ENCODE measurements around the gene AEN. TPM values are rescaled to one million over a fixed set of nuclear protein-coding genes. Genes with fewer than 3 reads are reported as not detected.

AEN gene
- total RNA-seq, 1 donor from 2014 or later, result 74.2 TPM

DNA sequence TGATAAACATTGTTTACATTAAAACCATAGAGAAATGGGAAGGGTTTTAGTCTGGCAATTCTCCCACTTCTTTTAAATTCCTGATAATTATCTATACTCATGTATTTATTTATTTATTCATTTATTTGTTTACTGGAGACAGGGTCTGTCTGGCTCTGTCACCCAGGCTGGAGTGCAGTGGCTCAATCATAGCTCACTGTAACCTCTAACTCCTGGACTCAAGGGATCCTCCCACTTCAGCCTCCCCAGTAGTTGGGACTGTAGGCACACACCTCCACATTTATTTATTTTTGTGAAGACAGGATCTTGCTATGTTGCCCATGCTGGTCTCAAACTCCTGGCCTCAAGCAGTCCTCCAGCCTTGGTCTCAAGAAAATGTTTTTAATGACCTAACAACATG, 2.5 kb upstream of the AEN start:
- Mint-ChIP-seq H3K9me3 (no peaks in the 10 kb centered on the region), H3K4me3 (no peak overlapping the region), H3K27ac (no peak overlapping the region), H3K27me3 (ENCODE audit: insufficient read depth) (peaks cover 3% of the 10 kb centered on the region), H3K36me3 (ENCODE audit: low read depth) (peaks cover 21% of the 10 kb centered on the region), H3K4me1 (ENCODE audit: low read depth) (peaks cover 24% of the 10 kb centered on the region)
- intact Hi-C loops (cut with micrococcal nuclease), result no loop called here
- no peak for DNase-seq (ENCODE audit: low spot score)

DNA sequence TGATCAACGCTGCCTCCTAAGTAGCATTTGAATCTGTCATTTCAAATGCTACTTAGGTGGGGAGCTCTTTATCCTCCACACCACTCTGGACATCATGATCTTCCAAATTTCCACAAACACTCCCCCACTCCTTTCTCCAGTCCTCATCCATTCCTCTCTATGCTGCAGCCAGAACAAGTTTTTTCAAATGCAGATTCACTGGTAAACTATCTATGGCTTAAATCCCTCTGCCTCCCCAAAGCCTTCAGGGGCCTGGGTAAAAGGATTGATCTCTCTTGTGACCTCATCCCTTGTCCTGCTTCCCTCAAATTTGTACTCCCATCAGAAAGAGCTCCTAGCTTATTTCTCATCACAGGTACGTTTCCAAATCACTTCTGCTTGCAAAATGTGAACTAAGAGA, 1.3 kb upstream of the AEN start:
- intact Hi-C loops (cut with micrococcal nuclease), result loop anchor here (2.0 to 5.0 kb wide), 5 partner anchors 15 to 1383 kb away; partner anchors contain the start of gene ZNF710
- DNase-seq (ENCODE audit: low spot score), result no peak
- H3K4me1 Mint-ChIP-seq (ENCODE audit: low read depth), result peaks cover 35% of the 10 kb centered on the region
- H3K27ac Mint-ChIP-seq, result no peak overlapping the region
- no peaks in the 10 kb centered on the region for H3K27me3 Mint-ChIP-seq (ENCODE audit: insufficient read depth)
- H3K9me3 Mint-ChIP-seq, result no peaks in the 10 kb centered on the region
- peaks cover 26% of the 10 kb centered on the region for H3K36me3 Mint-ChIP-seq (ENCODE audit: low read depth)
- no peak overlapping the region for H3K4me3 Mint-ChIP-seq

DNA sequence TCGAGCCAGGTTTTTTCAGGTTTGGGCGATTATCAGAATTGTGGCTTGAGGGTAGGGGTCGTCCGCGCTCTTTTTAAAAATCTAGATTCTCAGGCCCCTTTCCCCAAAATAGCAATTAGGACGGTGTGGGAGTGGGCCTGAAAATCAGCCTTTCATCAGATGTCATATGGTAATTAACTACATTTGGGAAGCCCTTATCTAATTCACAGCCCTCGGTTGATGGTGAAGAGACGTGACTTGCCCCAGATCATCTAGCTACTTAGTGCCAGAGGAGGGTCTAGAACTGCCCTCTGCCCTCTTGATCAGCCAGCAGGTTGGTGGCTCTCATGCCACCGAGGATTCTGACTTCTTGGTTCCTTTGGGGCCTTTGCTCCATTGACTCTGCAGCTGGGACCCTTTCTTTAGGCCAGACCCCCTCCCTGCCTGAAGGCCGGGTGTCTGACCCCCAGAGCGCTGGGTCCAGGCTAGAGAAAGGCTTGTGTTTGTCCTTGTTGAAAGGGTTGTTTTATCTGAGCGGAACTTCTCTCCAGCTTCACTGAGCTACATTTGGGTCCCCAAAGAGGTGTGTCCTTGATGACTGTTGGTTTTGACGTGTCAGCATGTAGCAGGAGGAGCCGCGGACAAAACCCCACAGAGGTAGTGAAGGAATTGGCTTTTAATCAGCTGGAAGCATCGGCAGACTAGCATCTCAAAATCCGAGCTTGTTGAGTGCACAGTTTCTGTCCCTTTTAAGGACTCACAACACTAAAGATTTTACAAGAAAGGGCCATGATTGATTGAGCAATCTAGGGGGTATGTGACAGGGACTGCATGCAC, 857 bp downstream of the AEN start:
- intact Hi-C loops (cut with micrococcal nuclease), result loop anchor here (1.0 to 5.0 kb wide), 6 partner anchors 17 to 1380 kb away; partner anchors contain the start of genes MRPL46, MRPS11 and ZNF710
- Mint-ChIP-seq H3K27ac (peak overlapping the region; percentile 94), H3K4me3 (peak overlapping the region; percentile 97), H3K27me3 (ENCODE audit: insufficient read depth) (no peaks in the 10 kb centered on the region), H3K4me1 (ENCODE audit: low read depth) (peaks cover 52% of the 10 kb centered on the region), H3K9me3 (no peaks in the 10 kb centered on the region), H3K36me3 (ENCODE audit: low read depth) (peaks cover 41% of the 10 kb centered on the region)
- DNase-seq (ENCODE audit: low spot score), result peak; percentile 62

DNA sequence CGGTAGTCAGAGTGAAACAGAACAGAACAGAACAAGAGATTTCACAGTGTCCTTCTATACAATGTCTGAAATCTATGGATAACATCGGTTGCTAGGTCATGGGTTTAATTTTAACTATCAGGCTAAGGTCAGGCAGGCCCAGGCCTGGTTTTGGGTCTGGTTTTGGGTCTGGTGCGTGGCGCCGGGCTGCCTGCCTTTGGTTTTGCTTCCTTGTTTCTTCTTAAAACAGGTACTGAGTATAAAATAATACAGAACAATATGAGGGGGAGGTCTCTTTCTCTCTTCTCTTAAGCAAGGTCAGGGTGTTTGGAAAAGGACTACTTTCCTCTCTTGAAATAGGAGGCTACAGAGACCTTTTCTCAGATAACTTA, 1.4 kb downstream of the AEN start:
- H3K4me3 Mint-ChIP-seq, result peak overlapping the region; percentile 97
- H3K27me3 Mint-ChIP-seq (ENCODE audit: insufficient read depth), result no peaks in the 10 kb centered on the region
- peaks cover 47% of the 10 kb centered on the region for H3K36me3 Mint-ChIP-seq (ENCODE audit: low read depth)
- H3K4me1 Mint-ChIP-seq (ENCODE audit: low read depth), result peaks cover 58% of the 10 kb centered on the region
- H3K27ac Mint-ChIP-seq, result peak overlapping the region; percentile 94
- DNase-seq (ENCODE audit: low spot score), result no peak
- intact Hi-C loops (cut with micrococcal nuclease), result loop anchor here (5.0 kb wide), 4 partner anchors 80 to 1380 kb away; partner anchors contain the start of gene ZNF710
- H3K9me3 Mint-ChIP-seq, result no peaks in the 10 kb centered on the region

DNA sequence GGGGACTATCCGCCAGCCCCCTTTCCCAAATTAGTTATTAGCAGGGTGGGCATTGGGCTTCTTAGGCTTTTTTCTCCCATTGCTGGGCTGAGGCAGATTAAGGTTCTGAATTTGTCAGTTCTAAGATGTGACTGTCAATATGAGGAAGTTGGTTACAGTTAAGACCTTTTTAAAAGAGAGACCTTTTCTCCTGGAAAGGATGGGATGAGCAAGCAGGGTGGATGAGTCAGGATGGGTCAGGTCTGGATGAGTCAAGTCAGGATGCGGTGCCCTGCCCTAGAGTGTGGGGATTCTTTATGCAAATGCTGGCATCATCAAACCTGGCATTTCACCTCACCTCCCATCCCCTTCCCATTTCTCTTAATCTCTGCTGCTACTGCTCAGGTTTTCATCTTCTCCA, 1.9 kb downstream of the AEN start:
- Mint-ChIP-seq H3K36me3 (ENCODE audit: low read depth) (peaks cover 52% of the 10 kb centered on the region), H3K27me3 (ENCODE audit: insufficient read depth) (no peaks in the 10 kb centered on the region), H3K27ac (peak overlapping the region; percentile 94), H3K9me3 (no peaks in the 10 kb centered on the region), H3K4me1 (ENCODE audit: low read depth) (peaks cover 63% of the 10 kb centered on the region), H3K4me3 (peak overlapping the region; percentile 97)
- intact Hi-C loops (cut with micrococcal nuclease), result loop anchor here (1.0 to 5.0 kb wide), 6 partner anchors 77 to 1379 kb away; partner anchors contain the start of genes ABHD2, DET1 and ZNF710
- DNase-seq (ENCODE audit: low spot score), result no peak

DNA sequence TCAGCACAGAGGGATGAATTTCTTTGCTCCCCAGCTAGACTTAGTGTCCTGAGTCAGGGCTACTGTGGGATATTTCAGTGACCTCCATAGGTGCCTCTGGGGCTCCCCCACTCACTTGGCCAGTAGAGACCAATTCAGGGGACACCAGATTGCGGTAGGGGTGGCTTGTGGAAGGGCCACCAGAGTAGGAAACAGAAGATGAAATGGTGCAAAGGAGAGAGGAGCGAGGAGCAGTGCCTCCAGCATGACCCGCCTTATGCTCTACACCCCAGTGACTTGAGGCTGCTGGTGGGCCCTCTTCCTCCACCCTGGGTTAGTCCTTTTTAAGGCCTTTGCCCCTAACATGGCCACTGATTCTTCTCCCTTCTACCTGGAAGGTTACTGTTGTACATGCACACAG, 2.5 kb downstream of the AEN start:
- Mint-ChIP-seq H3K27ac (peak overlapping the region; percentile 94), H3K9me3 (no peaks in the 10 kb centered on the region), H3K4me3 (peak overlapping the region; percentile 97), H3K4me1 (ENCODE audit: low read depth) (peaks cover 69% of the 10 kb centered on the region), H3K27me3 (ENCODE audit: insufficient read depth) (no peaks in the 10 kb centered on the region), H3K36me3 (ENCODE audit: low read depth) (peaks cover 58% of the 10 kb centered on the region)
- intact Hi-C loops (cut with micrococcal nuclease), result loop anchor here (1.0 to 5.0 kb wide), 9 partner anchors 41 to 1379 kb away; partner anchors contain the start of genes ABHD2, DET1 and ZNF710
- DNase-seq (ENCODE audit: low spot score), result no peak

DNA sequence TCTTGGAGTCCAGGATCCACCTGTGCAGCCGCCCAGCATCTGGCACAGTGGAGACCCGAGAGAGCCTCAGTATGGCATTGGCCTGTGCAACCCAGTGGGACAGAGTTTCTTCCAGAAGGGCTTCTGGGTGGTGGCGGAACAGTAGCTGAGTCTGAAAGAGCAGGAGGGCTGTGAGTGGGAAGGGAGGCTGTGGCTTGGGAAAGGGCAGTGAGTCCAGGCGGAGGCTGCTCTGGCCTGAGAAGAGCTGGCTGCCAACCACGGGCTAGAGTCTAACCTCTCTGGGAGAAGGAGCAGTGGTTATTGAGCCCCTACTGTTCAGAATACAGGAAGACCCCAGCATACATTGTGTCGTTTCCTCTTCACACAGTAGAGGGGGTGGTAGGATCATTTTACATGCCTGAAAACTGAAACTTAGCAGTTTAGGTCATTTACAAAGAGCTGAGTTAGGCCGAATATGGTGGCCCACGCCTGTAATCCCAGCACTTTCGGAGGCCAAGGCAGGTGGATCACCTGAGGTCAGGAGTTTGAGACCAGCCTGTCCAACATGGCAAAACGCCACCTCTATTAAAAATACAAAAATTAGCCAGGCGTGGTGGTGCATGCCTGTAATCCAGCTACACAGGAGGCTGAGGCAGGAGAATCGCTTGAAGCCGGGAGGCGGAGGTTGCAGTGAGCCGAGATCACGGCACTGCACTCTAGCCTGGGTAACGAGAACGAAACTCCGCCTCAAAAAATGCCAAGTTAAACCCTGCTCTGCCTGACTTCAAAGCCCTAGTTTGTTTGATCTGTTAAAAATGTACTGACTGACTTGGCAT, 3.2 kb downstream of the AEN start:
- H3K27me3 Mint-ChIP-seq (ENCODE audit: insufficient read depth), result no peaks in the 10 kb centered on the region
- H3K9me3 Mint-ChIP-seq, result no peaks in the 10 kb centered on the region
- H3K36me3 Mint-ChIP-seq (ENCODE audit: low read depth), result peaks cover 65% of the 10 kb centered on the region
- H3K4me3 Mint-ChIP-seq, result peak overlapping the region; percentile 97
- intact Hi-C loops (cut with micrococcal nuclease), result loop anchor here (1.0 to 5.0 kb wide), 7 partner anchors 40 to 1378 kb away; partner anchors contain the start of gene ZNF710
- H3K4me1 Mint-ChIP-seq (ENCODE audit: low read depth), result peaks cover 76% of the 10 kb centered on the region
- no peak for DNase-seq (ENCODE audit: low spot score)
- peak overlapping the region; percentile 94 for H3K27ac Mint-ChIP-seq

DNA sequence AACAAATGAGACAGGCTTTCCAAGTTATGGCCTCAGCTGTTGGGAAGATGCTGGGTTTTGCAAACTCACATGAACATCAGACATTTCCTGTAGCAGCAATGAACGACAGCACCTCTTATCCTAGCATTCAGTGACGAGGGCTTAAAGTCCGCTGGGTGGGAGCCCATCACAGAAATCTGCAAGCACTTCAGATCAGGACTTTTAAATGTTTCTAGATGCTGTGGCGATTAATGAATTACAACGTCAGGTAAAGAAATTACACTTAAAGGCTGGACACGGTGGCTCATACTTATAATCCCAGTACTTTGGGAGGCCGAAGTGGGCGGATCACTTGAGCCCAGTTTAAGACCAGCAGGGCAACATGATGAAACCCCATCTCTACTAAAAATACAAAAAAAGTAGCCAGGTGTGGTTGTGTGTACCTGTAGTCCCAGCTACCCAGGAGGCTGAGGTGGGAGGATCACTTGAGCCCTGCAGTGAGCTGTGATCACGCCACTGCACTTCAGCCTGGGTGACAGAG, 3.9 kb downstream of the AEN start:
- H3K27me3 Mint-ChIP-seq (ENCODE audit: insufficient read depth), result no peaks in the 10 kb centered on the region
- peaks cover 83% of the 10 kb centered on the region for H3K4me1 Mint-ChIP-seq (ENCODE audit: low read depth)
- H3K4me3 Mint-ChIP-seq, result peak overlapping the region; percentile 97
- H3K27ac Mint-ChIP-seq, result peak overlapping the region; percentile 94
- intact Hi-C loops (cut with micrococcal nuclease), result loop anchor here (1.0 to 5.0 kb wide), 7 partner anchors 39 to 1377 kb away; partner anchors contain the start of gene ZNF710
- no peaks in the 10 kb centered on the region for H3K9me3 Mint-ChIP-seq
- DNase-seq (ENCODE audit: low spot score), result no peak
- peaks cover 72% of the 10 kb centered on the region for H3K36me3 Mint-ChIP-seq (ENCODE audit: low read depth)

DNA sequence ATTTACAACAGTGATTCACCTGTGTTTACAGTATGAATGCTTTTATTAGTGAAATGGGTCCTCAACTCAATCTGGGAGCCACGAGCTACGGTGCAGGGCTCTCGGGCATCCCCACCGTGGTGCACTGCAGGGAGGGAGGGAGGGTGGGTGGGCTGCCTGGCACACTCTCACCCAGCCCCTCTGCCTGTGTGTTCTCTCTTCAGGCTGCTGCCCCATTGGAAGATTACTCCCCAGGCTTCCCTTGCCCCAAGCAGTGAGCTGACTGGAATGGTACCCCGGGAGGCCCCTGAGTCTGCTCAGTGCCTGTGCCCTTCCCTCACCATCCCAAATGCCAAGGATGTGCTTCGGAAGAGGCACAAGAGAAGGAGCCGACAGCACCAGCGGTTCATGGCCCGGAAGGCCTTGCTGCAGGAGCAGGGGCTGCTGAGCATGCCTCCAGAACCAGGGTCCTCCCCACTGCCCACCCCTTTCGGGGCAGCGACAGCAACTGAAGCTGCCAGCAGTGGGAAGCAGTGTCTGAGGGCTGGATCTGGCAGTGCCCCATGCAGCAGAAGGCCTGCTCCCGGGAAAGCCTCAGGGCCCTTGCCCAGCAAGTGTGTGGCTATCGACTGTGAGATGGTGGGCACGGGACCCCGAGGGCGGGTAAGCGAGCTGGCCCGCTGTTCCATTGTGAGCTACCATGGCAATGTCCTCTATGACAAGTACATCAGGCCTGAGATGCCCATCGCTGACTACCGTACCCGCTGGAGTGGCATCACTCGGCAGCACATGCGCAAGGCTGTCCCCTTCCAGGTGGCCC, 5.0 kb downstream of the AEN start:
- Mint-ChIP-seq H3K36me3 (ENCODE audit: low read depth) (peaks cover 81% of the 10 kb centered on the region), H3K27me3 (ENCODE audit: insufficient read depth) (no peaks in the 10 kb centered on the region), H3K4me3 (peak overlapping the region; percentile 31), H3K9me3 (no peaks in the 10 kb centered on the region), H3K4me1 (ENCODE audit: low read depth) (peaks cover 86% of the 10 kb centered on the region), H3K27ac (peak overlapping the region; percentile 8)
- no peak for DNase-seq (ENCODE audit: low spot score)
- intact Hi-C loops (cut with micrococcal nuclease), result no loop called here

DNA sequence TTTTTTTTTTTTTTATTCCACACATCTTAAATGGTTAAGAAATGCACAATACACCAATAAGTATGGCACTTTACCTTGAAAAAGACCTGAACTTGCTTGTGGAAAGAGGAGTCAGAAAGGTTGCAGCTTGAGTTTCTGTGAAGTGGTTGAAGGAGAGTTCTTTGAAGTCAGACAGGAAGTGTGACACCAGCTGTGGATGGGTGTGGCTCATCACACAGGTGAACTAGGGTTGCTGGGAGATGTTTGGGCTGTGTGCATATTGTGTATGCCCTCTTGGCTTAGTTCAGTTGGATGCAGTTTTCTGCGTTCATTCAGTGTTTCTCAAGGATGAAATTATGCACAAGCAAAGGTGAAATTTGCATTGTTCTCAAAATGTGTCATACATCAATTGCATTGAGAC, 6.3 kb downstream of the AEN start:
- Mint-ChIP-seq H3K27me3 (ENCODE audit: insufficient read depth) (no peaks in the 10 kb centered on the region), H3K4me3 (peak overlapping the region; percentile 41), H3K27ac (peak overlapping the region; percentile 69), H3K4me1 (ENCODE audit: low read depth) (peaks cover 88% of the 10 kb centered on the region), H3K9me3 (no peaks in the 10 kb centered on the region), H3K36me3 (ENCODE audit: low read depth) (peaks cover 81% of the 10 kb centered on the region)
- DNase-seq (ENCODE audit: low spot score), result peak; percentile 68
- intact Hi-C loops (cut with micrococcal nuclease), result no loop called here

DNA sequence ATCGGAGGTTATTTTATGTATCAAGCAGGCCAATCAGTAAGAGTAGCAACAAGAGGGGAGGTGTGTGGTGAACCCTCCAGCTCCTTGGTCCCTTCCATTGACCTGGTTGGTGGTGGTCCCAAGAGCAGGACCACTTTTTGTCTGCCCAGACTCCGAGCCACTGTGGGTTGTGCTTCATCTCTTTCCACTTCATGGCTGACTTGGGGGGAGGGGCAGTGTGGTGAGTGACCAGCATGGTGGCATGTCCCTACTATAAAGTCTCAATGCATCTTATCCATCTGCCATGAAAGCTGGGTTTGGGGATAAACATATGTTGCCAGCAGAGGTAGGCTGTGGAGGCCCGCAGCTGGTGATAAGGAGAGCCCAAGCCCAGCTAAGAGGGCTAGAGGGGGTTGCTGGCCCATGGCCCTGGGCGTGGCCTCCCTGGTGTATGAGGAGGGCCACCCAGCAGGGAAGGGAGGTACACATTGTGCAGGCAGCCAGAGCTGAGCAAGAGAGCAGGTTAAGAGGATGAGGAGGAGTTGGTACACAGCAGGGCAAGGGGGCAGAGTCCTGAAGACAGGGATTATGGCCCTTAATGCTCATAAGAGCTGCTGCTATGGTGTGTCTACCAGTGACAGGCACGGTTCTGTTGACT, 7.0 kb downstream of the AEN start:
- peak overlapping the region; percentile 69 for H3K27ac Mint-ChIP-seq
- H3K27me3 Mint-ChIP-seq (ENCODE audit: insufficient read depth), result no peaks in the 10 kb centered on the region
- H3K4me3 Mint-ChIP-seq, result peak overlapping the region; percentile 41
- peaks cover 87% of the 10 kb centered on the region for H3K4me1 Mint-ChIP-seq (ENCODE audit: low read depth)
- intact Hi-C loops (cut with micrococcal nuclease), result no loop called here
- H3K9me3 Mint-ChIP-seq, result no peaks in the 10 kb centered on the region
- DNase-seq (ENCODE audit: low spot score), result no peak
- peaks cover 78% of the 10 kb centered on the region for H3K36me3 Mint-ChIP-seq (ENCODE audit: low read depth)

DNA sequence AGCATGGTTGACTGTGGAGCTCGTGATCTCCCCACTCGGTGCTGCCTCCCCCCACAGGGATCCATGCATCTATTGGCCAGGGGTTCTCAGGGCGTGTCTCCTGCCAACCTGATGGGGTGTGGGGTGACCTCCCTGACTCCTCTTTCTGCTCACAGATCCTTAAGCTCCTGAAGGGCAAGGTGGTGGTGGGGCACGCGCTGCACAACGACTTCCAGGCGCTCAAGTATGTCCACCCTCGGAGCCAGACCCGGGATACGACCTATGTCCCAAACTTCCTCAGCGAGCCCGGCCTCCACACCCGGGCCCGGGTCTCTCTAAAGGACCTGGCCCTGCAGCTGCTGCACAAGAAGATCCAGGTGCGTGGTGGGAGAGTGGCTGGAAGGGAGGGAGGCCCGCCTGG, 7.9 kb downstream of the AEN start:
- H3K27ac Mint-ChIP-seq, result peak overlapping the region; percentile 34
- H3K4me1 Mint-ChIP-seq (ENCODE audit: low read depth), result peaks cover 84% of the 10 kb centered on the region
- no peak for DNase-seq (ENCODE audit: low spot score)
- H3K9me3 Mint-ChIP-seq, result no peaks in the 10 kb centered on the region
- no peaks in the 10 kb centered on the region for H3K27me3 Mint-ChIP-seq (ENCODE audit: insufficient read depth)
- H3K4me3 Mint-ChIP-seq, result no peak overlapping the region
- peaks cover 76% of the 10 kb centered on the region for H3K36me3 Mint-ChIP-seq (ENCODE audit: low read depth)
- intact Hi-C loops (cut with micrococcal nuclease), result no loop called here

All from activated T-helper 1 cell treated with anti-CD3 and anti-CD28 coated beads, Interleukin-12 subunit alpha, Interleukin-12 subunit beta, Interleukin-2, Interleukin-4 antibody, amounts not matched to agents 30 ng/mL and 10 ng/mL and 1 ng/mL, durations not matched to agents 14 hours and 24 hours and 36 hours (primary cell).